KBM-7 (cell line): ENCODE data around the gene UBE2U.
A peak's percentile ranks its signal among the peaks of the same experiment; 100 is the strongest.
"Not testable (repeated sequence)": the region's sequence is repeated elsewhere in the genome, so short reads cannot be mapped to it uniquely, and the experiment has no call there.

Experiments
- DNase-seq: peaks from one replicate; pipeline ENCODE4 v3.0.0-alpha.2; 2015
- in situ Hi-C: fragments of 300-500 bp; cut with MboI; formaldehyde crosslinking; loops from 2 replicates; pipeline ENCODE4 v1.14.3; 2020; ENCODE audit warnings: low sequenced_read_pairs, low pct_unique_long_range_greater_than_20kb, mixed read lengths

UBE2U gene

GRCh38 chr1:64234714-64235113 lies 31.3 kb downstream of the UBE2U start:
- no peak for DNase-seq
- in situ Hi-C loops, result no loop called here

GRCh38 chr1:64235181-64235580 lies 31.8 kb downstream of the UBE2U start:
- in situ Hi-C loops, result no loop called here
- no peak for DNase-seq

- no peak for DNase-seq
- in situ Hi-C loops, result no loop called here
Observed at GRCh38 chr1:64235910-64236309, 32.5 kb downstream of the UBE2U start.

GRCh38 chr1:64236541-64236954 lies 33.1 kb downstream of the UBE2U start:
- DNase-seq, result no peak
- in situ Hi-C loops, result no loop called here

- in situ Hi-C loops, result not testable (repeated sequence)
Observed at GRCh38 chr1:64239519-64239918, 36.1 kb downstream of the UBE2U start.

GRCh38 chr1:64240206-64240605 lies 36.8 kb downstream of the UBE2U start:
- DNase-seq, result no peak
- in situ Hi-C loops, result no loop called here

More at GRCh38 chr1:64239519-64239918, 36.1 kb downstream of the UBE2U start:
- DNase-seq, result not testable (repeated sequence)

GRCh38 chr1:64241069-64241468 lies 37.6 kb downstream of the UBE2U start:
- DNase-seq, result no peak
- in situ Hi-C loops, result no loop called here

GRCh38 chr1:64242895-64243756 lies 39.7 kb downstream of the UBE2U start:
- in situ Hi-C loops, result no loop called here
- DNase-seq, result peak; percentile 29

GRCh38 chr1:64243757-64244080 lies 40.3 kb downstream of the UBE2U start:
- in situ Hi-C loops, result no loop called here
- no peak for DNase-seq

GRCh38 chr1:64245495-64245894 lies 42.1 kb downstream of the UBE2U start:
- DNase-seq, result no peak
- in situ Hi-C loops, result no loop called here

- peak; percentile 52 for DNase-seq
- in situ Hi-C loops, result no loop called here
Observed at GRCh38 chr1:64246294-64246917, 43.0 kb downstream of the UBE2U start.

- in situ Hi-C loops, result no loop called here
- no peak for DNase-seq
Observed at GRCh38 chr1:64248065-64248464, 44.6 kb downstream of the UBE2U start.

- DNase-seq, result not testable (repeated sequence)
Observed at GRCh38 chr1:64250472-64250871, 47.0 kb downstream of the UBE2U start.

GRCh38 chr1:64251971-64252370 lies 48.5 kb downstream of the UBE2U start:
- in situ Hi-C loops, result loop anchor here (25.0 kb wide), 1 partner anchor 585 kb away; no protein-coding TSS in a partner anchor

More at GRCh38 chr1:64250472-64250871, 47.0 kb downstream of the UBE2U start:
- in situ Hi-C loops, result loop anchor here (25.0 kb wide), 1 partner anchor 587 kb away; no protein-coding TSS in a partner anchor

GRCh38 chr1:64257233-64257632 lies 53.8 kb downstream of the UBE2U start:
- in situ Hi-C loops, result loop anchor here (25.0 kb wide), 1 partner anchor 580 kb away; no protein-coding TSS in a partner anchor
- DNase-seq, result not testable (repeated sequence)

More at GRCh38 chr1:64251971-64252370, 48.5 kb downstream of the UBE2U start:
- no peak for DNase-seq

GRCh38 chr1:64258444-64258843 lies 55.0 kb downstream of the UBE2U start:
- DNase-seq, result not testable (repeated sequence)
- in situ Hi-C loops, result loop anchor here (25.0 kb wide), 1 partner anchor 579 kb away; no protein-coding TSS in a partner anchor

GRCh38 chr1:64263335-64263734 lies 59.9 kb downstream of the UBE2U start:
- in situ Hi-C loops, result loop anchor here (25.0 kb wide), 1 partner anchor 574 kb away; no protein-coding TSS in a partner anchor
- no peak for DNase-seq

GRCh38 chr1:64263856-64264255 lies 60.4 kb downstream of the UBE2U start:
- DNase-seq, result no peak
- in situ Hi-C loops, result loop anchor here (25.0 kb wide), 1 partner anchor 573 kb away; no protein-coding TSS in a partner anchor

- in situ Hi-C loops, result loop anchor here (25.0 kb wide), 1 partner anchor 572 kb away; no protein-coding TSS in a partner anchor
- DNase-seq, result no peak
Observed at GRCh38 chr1:64265141-64265540, 61.7 kb downstream of the UBE2U start.

- in situ Hi-C loops, result loop anchor here (25.0 kb wide), 1 partner anchor 570 kb away; no protein-coding TSS in a partner anchor
- DNase-seq, result no peak
Observed at GRCh38 chr1:64266991-64267390, 63.6 kb downstream of the UBE2U start.
